HEK293T (cell line): ENCODE data around the gene MOGAT2.

Experiments
- CTCF ChIA-PET: fragments of 350-600 bp; formaldehyde crosslinking; extraction: SDS; loops from one replicate; lab custom pipeline; 2021; ENCODE audit warnings: antibody characterized with exemption, inconsistent platforms; lab: Yijun Ruan, JAX
- POLR2A ChIA-PET: fragments of 350-600 bp; formaldehyde crosslinking; extraction: SDS; loops from one replicate; lab custom pipeline; 2020; ENCODE audit warnings: antibody characterized with exemption, inconsistent platforms; lab: Yijun Ruan, JAX
- DNase-seq: peaks from one replicate; pipeline ENCODE4 v3.0.0; 2012; ENCODE audit warnings: mixed read lengths; ENCODE audit errors: extremely low spot score
- ARNT ChIP-seq: fragments of 450-650 bp; IDR thresholded peaks from 2 replicates; pipeline ENCODE4 v1.6.1; 2017; ENCODE audit warnings: mild to moderate bottlenecking
- BHLHE40 ChIP-seq: fragments of 450-650 bp; IDR thresholded peaks from 2 replicates; pipeline ENCODE4 v1.6.1; 2016; ENCODE audit warnings: mild to moderate bottlenecking, moderate library complexity, borderline replicate concordance
- CTBP1 ChIP-seq: fragments of 450-650 bp; IDR thresholded peaks from 2 replicates; pipeline ENCODE4 v1.6.1; 2016; ENCODE audit warnings: borderline replicate concordance
- ELF4 ChIP-seq: fragments of 450-650 bp; IDR thresholded peaks from 2 replicates; pipeline ENCODE4 v1.6.1; 2017; ENCODE audit warnings: antibody characterized with exemption
- FOXA1 ChIP-seq: fragments of 450-650 bp; IDR thresholded peaks from 2 replicates; pipeline ENCODE4 v1.6.1; 2016; ENCODE audit warnings: mild to moderate bottlenecking
- FOXK2 ChIP-seq: fragments of 450-650 bp; IDR thresholded peaks from 2 replicates; pipeline ENCODE4 v1.6.1; 2016; ENCODE audit warnings: mild to moderate bottlenecking
- FOXM1 ChIP-seq: fragments of 450-650 bp; IDR thresholded peaks from 2 replicates; pipeline ENCODE4 v1.6.1; 2017; ENCODE audit warnings: mild to moderate bottlenecking, borderline replicate concordance
- HDGF ChIP-seq: fragments of 450-650 bp; IDR thresholded peaks from 2 replicates; pipeline ENCODE4 v1.6.1; 2017; ENCODE audit warnings: antibody characterized with exemption, borderline replicate concordance
- L3MBTL2 ChIP-seq: fragments of 450-650 bp; conservative IDR thresholded peaks from 2 replicates; pipeline ENCODE4 v1.6.1; 2016; ENCODE audit warnings: mild to moderate bottlenecking
- LEF1 ChIP-seq: fragments of 450-650 bp; IDR thresholded peaks from 2 replicates; pipeline ENCODE4 v1.6.1; 2017; ENCODE audit warnings: mild to moderate bottlenecking, borderline replicate concordance
- NFRKB ChIP-seq: fragments of 450-650 bp; IDR thresholded peaks from 2 replicates; pipeline ENCODE4 v1.6.1; 2016; ENCODE audit warnings: mild to moderate bottlenecking, moderate library complexity
- SP1 ChIP-seq: fragments of 450-650 bp; IDR thresholded peaks from 2 replicates; pipeline ENCODE4 v1.6.1; 2017
- SUZ12 ChIP-seq: fragments of 450-650 bp; IDR thresholded peaks from 2 replicates; pipeline ENCODE4 v1.6.1; 2016; ENCODE audit warnings: mild to moderate bottlenecking
- TARDBP ChIP-seq: fragments of 450-650 bp; IDR thresholded peaks from 2 replicates; pipeline ENCODE4 v1.6.1; 2016
- ZNF384 ChIP-seq: fragments of 450-650 bp; IDR thresholded peaks from 2 replicates; pipeline ENCODE4 v1.6.1; 2016
- TF ChIP-seq, protein P1 (sequence below): fragments of 450-650 bp; IDR thresholded peaks from 2 replicates; pipeline ENCODE4 v1.6.1; 2016

Gene MOGAT2

DNA sequence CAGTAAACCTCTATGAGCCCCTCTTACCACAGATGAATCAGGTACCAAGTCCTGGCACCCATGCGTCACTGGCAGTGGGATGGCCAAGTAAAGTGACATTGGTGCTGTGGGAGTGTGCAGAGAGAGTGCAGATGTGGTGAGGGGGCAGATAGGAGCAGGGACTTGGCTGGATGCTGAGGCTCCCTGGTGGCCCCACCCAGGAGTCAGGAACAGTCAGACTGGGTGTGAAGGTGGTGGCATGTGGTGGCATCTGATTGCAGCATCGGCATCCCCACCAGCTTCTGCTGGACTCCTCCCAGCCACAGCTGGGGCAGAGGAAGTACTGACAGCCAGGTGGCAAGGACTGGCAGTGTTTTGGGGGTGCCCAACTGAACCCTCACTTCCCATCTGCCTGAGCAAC, 62.3 kb downstream of the MOGAT2 start:
- DNase-seq = no peak
- CTCF ChIA-PET = interaction anchor here (1.0 kb wide), 1 partner anchor 87 kb away, joined by 3 read pairs; no protein-coding TSS in a partner anchor
- POLR2A ChIA-PET = no interaction called here
- no peak for TF ChIP-seq CTBP1
- TF ChIP-seq BHLHE40 = no peak
- no peak for TF ChIP-seq NFRKB
- no peak for TF ChIP-seq L3MBTL2
- TF ChIP-seq SP1 = no peak
- no peak for TF ChIP-seq ELF4
- TF ChIP-seq FOXA1 = no peak
- no peak for TF ChIP-seq SUZ12
- no peak for TF ChIP-seq ZNF384
- TF ChIP-seq TARDBP = no peak
- TF ChIP-seq FOXM1 = no peak
- TF ChIP-seq LEF1 = no peak
- TF ChIP-seq HDGF = no peak
- no peak for TF ChIP-seq ARNT
- no peak for TF ChIP-seq FOXK2
- TF ChIP-seq, protein P1, sequence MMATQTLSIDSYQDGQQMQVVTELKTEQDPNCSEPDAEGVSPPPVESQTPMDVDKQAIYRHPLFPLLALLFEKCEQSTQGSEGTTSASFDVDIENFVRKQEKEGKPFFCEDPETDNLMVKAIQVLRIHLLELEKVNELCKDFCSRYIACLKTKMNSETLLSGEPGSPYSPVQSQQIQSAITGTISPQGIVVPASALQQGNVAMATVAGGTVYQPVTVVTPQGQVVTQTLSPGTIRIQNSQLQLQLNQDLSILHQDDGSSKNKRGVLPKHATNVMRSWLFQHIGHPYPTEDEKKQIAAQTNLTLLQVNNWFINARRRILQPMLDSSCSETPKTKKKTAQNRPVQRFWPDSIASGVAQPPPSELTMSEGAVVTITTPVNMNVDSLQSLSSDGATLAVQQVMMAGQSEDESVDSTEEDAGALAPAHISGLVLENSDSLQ = no peak

DNA sequence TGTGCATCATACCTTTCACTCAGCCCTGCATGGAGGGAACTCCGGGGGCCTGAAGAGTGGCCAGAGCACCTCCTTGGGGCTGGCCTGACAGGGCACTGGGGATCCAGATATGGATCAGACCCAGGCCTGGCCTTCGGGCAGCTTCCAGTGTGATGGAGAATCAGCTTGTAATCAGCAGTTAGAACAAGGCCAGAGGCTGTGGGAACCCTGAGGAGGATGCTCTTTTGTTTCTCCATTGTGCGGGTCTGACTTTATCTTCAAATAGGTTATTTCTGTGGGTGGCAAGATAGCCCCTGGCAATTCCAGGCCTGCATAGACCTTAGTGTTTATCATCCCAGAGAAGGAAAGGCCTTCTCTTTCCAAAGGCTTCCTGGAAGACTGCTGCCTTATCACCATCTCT, 63.2 kb downstream of the MOGAT2 start:
- POLR2A ChIA-PET = no interaction called here
- no peak for DNase-seq
- CTCF ChIA-PET = no interaction called here

DNA sequence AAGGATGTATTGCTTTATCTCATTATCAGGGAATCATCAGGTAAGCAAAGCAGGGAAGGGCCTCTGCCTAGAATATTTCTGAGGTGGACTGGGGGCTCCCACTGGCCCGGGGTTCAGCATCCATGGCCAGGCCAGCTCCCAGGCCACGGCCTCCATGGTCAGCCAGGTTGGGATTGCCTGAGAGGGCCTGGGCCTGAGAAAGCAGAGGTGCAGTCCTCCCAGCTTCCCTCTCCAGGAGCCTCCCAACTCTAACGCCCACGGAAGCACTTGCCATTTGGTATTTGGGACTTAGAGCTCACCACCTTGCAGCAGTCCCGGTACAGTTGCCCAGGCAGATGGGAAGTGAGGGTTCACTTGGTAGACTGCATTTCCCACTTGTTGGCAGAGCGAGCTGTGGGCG, 63.7 kb downstream of the MOGAT2 start:
- ChIA-PET CTCF (no interaction called here), POLR2A (no interaction called here)
- DNase-seq = no peak
- TF ChIP-seq HDGF = no peak
- no peak for TF ChIP-seq BHLHE40
- no peak for TF ChIP-seq TARDBP

More for the DNA sequence above, 63.2 kb downstream of the MOGAT2 start:
- TF ChIP-seq CTBP1 = no peak
- TF ChIP-seq FOXA1 = no peak
- TF ChIP-seq FOXM1 = no peak
- no peak for TF ChIP-seq ZNF384
- TF ChIP-seq SUZ12 = no peak
- no peak for TF ChIP-seq NFRKB
- TF ChIP-seq ELF4 = no peak
- no peak for TF ChIP-seq BHLHE40
- no peak for TF ChIP-seq TARDBP
- no peak for TF ChIP-seq FOXK2
- TF ChIP-seq HDGF = no peak
- no peak for TF ChIP-seq L3MBTL2
- no peak for TF ChIP-seq SP1
- no peak for TF ChIP-seq LEF1
- TF ChIP-seq, protein P1 = no peak
- TF ChIP-seq ARNT = no peak

DNA sequence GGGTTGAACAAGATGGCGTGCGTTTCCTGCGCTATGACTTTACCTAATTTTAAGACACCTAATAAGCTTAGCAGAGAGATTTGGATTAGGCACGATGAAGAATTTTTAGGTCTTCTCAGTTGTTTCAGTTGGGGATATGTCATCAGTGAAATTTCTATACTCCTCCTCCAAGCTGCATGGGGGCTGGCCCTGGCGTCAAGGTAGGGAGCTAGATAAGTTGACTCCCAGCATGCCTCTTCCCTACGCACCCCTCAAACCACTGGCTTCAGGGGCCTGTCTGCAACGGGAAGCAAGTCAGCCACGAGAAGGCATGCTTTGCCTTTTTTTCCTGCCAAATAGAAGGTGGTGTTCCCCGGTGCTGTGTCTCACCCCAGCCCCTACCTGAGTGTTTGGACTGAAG, 64.2 kb downstream of the MOGAT2 start:
- TF ChIP-seq SP1 (no peak), ZNF384 (no peak), FOXK2 (no peak), ELF4 (no peak), BHLHE40 (no peak), ARNT (no peak), FOXM1 (no peak), NFRKB (no peak), FOXA1 (no peak), L3MBTL2 (no peak), LEF1 (no peak), HDGF (no peak), SUZ12 (no peak), CTBP1 (no peak), TARDBP (no peak)
- TF ChIP-seq, protein P1 = no peak
- CTCF ChIA-PET = no interaction called here
- DNase-seq = no peak
- POLR2A ChIA-PET = no interaction called here
